ENCODE results near the gene PRDM2. TPM values are rescaled to one million over a fixed set of nuclear protein-coding genes. Genes with fewer than 3 reads are reported as not detected.

PRDM2 gene
- total and polyA plus RNA-seq, 7 donors = 6.7 to 53.2 (median 34.6) TPM

GRCh38 chr1:13694886-13695684, 4.9 kb upstream of the PRDM2 start:
- 80 to 85% methylated on average over 21 of the region's 21 CpGs for WGBS, 2 donors
- TF ChIP-seq POLR2AphosphoS5 (IDR thresholded peaks at IDR 0.05) (no peak), CTCF (IDR thresholded peaks at IDR 0.05) (no peak), EP300 (IDR thresholded peaks at IDR 0.05) (no peak), POLR2A (IDR thresholded peaks at IDR 0.05) (no peak)
- no peak for DNase-seq
- H3K27me3 ChIP-seq = peaks cover 0 to 19% (median 0%) of the 10 kb centered on the region in 3 donors
- H3K27ac ChIP-seq = no peak overlapping the region
- no peak overlapping the region for H3K4me3 ChIP-seq
- H3K4me1 ChIP-seq = peaks cover 2 to 5% (median 5%) of the 10 kb centered on the region in 4 donors
- intact Hi-C loops (cut with DNase I) = no loop called here
- H3K9me3 ChIP-seq = no peaks in the 10 kb centered on the region
- H3K36me3 ChIP-seq = no peaks in the 10 kb centered on the region

- Histone ChIP-seq H3K4me1 (peaks cover 2 to 26% (median 12%) of the 10 kb centered on the region in 4 donors), H3K9me3 (no peaks in the 10 kb centered on the region), H3K27me3 (peaks cover 0 to 9% (median 0%) of the 10 kb centered on the region in 3 donors), H3K36me3 (no peaks in the 10 kb centered on the region), H3K27ac (no peak overlapping the region), H3K4me3 (no peak overlapping the region)
- intact Hi-C loops (cut with DNase I) = no loop called here
- DNase-seq = no peak
- TF ChIP-seq EP300 (IDR thresholded peaks at IDR 0.05) = no peak
- no peak for TF ChIP-seq POLR2A (IDR thresholded peaks at IDR 0.05)
- no peak for TF ChIP-seq POLR2AphosphoS5 (IDR thresholded peaks at IDR 0.05)
- no peak for TF ChIP-seq CTCF (IDR thresholded peaks at IDR 0.05)
- 94 to 98% methylated on average over 2 of the region's 2 CpGs for WGBS, 2 donors
Measured at GRCh38 chr1:13697738-13698137, 2.2 kb upstream of the PRDM2 start.

DNA sequence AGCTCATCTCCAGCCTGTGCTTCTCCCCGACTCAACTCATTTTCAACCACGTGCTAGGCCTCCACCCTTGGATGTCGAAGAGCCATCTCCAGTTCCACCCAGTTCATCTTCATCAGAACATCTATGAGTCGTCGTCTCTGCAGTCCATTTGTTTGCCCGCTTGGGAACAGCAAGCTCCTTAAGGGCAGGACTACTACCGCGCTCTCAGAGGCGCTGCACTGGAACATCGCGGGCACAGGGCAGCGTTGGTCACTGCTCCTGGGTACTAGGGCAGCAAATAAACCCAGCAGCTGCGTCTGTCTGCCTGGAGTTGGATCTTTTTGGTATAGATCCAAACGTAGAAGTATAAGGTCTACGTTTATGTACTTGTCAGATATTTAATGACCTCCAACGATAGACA, 478 bp upstream of the PRDM2 start:
- peaks cover 2 to 27% (median 12%) of the 10 kb centered on the region in 4 donors for H3K4me1 ChIP-seq
- no peak for DNase-seq
- intact Hi-C loops (cut with DNase I) = no loop called here
- H3K27ac ChIP-seq = peak overlapping the region; percentile 92 to 95 (median 93)
- H3K4me3 ChIP-seq = peak overlapping the region; percentile 76 to 89 (median 79)
- no peaks in the 10 kb centered on the region for H3K36me3 ChIP-seq
- no peaks in the 10 kb centered on the region for H3K9me3 ChIP-seq
- TF ChIP-seq CTCF (IDR thresholded peaks at IDR 0.05) = no peak
- TF ChIP-seq POLR2A (IDR thresholded peaks at IDR 0.05) = no peak
- TF ChIP-seq POLR2AphosphoS5 (IDR thresholded peaks at IDR 0.05) = no peak
- no peak for TF ChIP-seq EP300 (IDR thresholded peaks at IDR 0.05)
- 58% methylated on average over 16 of the region's 16 CpGs for WGBS, 2 donors
- H3K27me3 ChIP-seq = peaks cover 0 to 3% (median 0%) of the 10 kb centered on the region in 3 donors

GRCh38 chr1:13700521-13701270, 708 bp downstream of the PRDM2 start:
- TF ChIP-seq CTCF (IDR thresholded peaks at IDR 0.05) (no peak), POLR2A (IDR thresholded peaks at IDR 0.05) (no peak), EP300 (IDR thresholded peaks at IDR 0.05) (no peak), POLR2AphosphoS5 (IDR thresholded peaks at IDR 0.05) (no peak)
- intact Hi-C loops (cut with DNase I) = loop anchor here (1.0 kb wide), 1 partner anchor 49 kb away; no protein-coding TSS in a partner anchor
- H3K4me1 ChIP-seq = peaks cover 2 to 27% (median 12%) of the 10 kb centered on the region in 4 donors
- no peaks in the 10 kb centered on the region for H3K27me3 ChIP-seq
- WGBS, 2 donors = 13 to 28% methylated on average over 48 of the region's 48 CpGs
- DNase-seq = no peak
- H3K27ac ChIP-seq = peak overlapping the region; percentile 92 to 95 (median 93)
- H3K9me3 ChIP-seq = no peaks in the 10 kb centered on the region
- no peaks in the 10 kb centered on the region for H3K36me3 ChIP-seq
- peak overlapping the region; percentile 43 to 89 (median 79) for H3K4me3 ChIP-seq

Data from sigmoid colon (tissue), 7 donors.